GM18858 (cell line): ENCODE results near the gene ELK4.

Experiments
- ATAC-seq: cut with Tn5 transposase; IDR thresholded peaks from one replicate; pipeline ENCODE4 v1.9.1; 2021; ENCODE audit not compliant: unreplicated experiment

The ELK4 gene

DNA sequence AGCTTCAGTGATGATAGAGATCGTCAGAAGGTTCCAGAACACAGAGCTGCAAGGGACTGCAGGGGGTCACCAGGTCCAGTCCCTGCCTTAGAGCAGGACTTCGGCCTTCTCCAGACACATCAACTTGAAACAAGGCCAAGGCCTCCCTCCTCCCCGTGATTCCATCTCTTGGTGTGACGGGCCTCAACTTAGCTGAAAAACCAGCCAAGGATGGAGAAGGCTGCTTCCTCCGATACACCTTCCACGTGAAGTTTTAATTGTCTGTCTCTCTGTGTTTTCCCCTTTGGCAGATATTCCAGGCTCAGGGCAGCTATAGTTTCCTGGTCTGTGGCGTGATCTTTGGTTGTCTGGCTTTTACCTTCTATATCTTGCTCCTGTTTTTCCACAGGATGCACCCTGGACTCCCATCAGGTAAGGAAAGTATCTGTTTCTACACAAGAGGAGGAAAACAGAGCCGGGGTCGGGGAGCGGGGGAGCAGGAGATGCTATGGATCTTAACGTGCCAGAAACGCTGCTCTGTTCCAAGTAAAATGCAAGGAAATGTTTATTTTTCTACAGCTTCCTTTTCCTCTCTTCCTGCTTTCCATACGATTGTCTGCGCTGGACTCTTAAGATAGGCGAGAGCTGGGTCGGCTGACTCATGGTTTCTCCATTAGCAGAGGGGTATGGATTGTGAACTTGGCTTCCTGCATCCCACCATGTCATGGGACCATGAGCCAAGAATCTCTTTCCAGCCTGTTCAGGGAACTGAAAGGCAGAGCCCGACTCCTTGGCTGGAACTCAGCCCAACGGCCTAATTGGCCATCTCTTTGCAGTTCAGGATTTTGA is 32.8 kb downstream of the ELK4 start:
- no peak for ATAC-seq

GRCh38 chr1:205597691-205598314 is 34.0 kb downstream of the ELK4 start:
- no peak for ATAC-seq

DNA sequence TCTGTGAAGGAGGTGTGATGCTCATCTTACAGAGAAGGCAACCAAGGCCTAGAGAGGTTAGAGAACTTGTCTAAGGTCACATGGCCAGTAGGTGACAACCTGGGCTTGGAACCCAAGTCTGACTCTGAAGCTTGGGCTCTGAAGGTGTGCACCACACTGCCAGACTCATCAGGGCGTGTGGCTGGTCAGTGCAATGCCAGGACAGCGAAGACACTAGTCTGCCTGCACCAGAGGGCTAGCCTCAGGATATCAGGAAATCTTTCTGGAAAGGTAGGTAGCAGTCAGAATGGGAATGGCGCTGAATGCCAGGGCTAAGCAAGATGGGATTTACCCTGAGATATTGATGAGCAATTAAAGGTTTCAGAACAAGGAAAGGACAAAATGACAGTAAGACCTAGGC is 34.9 kb downstream of the ELK4 start:
- no peak for ATAC-seq

DNA sequence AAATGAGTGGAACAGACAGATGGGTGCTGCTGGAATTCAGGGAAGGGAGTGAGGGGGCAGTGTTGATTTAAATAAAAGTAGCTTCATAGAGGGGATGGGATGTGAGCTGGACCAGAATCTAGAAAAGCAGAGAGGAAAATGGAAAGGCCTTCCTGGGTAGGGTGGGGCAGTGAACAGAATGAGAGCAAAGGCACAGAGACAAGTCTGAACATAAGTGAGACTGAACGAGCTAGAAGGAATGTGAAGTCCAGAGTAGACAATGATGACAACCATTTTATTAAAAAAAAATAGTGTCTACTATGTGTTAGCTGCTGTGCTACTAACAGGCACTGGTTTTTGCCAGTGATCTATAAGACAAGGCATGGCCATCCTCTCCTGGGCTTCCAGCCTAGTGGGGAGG is 36.0 kb downstream of the ELK4 start:
- ATAC-seq = no peak

GRCh38 chr1:205595435-205595834 is 36.4 kb downstream of the ELK4 start:
- ATAC-seq = no peak

- ATAC-seq = no peak
Observed at GRCh38 chr1:205594846-205595245, 37.0 kb downstream of the ELK4 start.

GRCh38 chr1:205593967-205594366 is 37.8 kb downstream of the ELK4 start:
- no peak for ATAC-seq

DNA sequence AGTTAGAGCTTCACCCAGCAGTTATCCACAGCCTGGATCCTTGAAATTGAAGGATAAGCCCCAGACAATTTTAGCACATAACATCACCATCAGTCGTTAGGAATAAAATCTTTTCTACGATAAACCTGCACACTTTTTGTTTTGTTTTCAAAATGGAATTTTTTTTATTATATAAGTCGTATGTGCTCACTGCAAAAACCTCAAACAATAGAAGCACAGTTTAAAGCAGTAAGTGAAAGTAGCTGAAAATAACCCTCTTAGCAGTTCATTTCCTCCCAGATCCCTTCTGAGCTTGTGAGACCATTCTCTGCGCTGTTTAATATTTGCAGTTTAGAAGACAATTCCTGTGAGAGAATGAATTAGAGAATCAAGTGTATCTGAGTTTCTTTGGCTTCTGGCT is 38.3 kb downstream of the ELK4 start:
- ATAC-seq = no peak

GRCh38 chr1:205592443-205593003 is 39.3 kb downstream of the ELK4 start:
- no peak for ATAC-seq

DNA sequence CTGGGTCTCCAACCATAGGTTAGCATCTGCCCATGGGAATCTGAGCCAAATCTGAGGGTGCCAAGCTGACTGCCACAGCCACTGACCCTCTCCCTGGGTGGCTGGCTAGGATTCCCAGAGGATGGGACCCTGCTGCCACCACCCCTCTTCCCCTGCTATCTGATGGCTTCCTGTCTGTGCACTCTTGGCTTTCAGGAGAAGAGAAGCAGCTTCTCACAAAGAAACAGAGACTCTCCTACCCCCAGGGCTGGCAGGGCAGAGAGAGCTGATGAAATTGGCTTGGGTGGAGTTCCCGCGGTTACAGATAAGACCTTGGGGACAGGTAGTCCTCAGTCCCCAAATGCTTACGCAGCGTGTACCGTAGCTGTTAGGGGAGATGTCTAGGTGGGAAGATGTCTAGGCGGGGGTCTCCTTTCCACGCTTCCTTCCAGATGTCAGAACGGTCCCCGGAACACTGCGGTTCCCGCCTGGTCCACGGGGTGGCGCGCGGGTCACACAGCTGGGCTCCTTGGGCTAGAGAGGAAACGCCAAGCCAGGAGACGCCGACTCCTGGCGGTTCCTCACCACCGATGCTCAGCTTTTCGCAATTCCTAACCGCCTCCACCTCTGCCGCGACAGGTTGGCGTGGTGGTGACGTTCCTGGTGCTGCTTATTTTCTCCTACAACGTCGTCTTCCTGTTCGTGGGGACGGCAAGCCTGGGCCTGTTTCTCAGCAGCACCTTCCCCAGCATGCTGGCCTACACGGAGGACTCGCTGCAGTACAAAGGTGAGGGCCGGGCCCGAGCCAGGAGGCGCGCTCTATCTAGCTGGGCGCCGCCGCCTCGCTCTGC is 40.1 kb downstream of the ELK4 start:
- peak; percentile 42 for ATAC-seq

- ATAC-seq = no peak
Observed at GRCh38 chr1:205590777-205591513, 40.9 kb downstream of the ELK4 start.

DNA sequence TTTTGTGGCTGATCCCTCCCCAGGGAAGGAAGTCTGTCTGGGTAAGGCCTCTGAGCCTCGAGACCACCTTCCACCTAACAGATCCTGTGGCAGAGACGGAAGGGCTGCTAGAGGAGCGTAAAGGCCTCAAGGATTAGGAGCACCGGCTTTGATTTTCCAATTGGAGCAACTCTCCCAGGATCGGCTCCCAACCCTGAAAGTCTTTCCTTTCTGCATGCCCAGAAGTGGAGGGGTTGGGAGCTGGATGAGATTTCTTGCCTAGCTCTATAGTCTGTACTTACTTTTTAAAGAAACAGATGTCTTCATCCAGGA is 41.4 kb downstream of the ELK4 start:
- ATAC-seq = no peak

- no peak for ATAC-seq
Observed at GRCh38 chr1:205589618-205590456, 42.0 kb downstream of the ELK4 start.

- ATAC-seq = no peak
Observed at GRCh38 chr1:205589046-205589445, 42.8 kb downstream of the ELK4 start.

DNA sequence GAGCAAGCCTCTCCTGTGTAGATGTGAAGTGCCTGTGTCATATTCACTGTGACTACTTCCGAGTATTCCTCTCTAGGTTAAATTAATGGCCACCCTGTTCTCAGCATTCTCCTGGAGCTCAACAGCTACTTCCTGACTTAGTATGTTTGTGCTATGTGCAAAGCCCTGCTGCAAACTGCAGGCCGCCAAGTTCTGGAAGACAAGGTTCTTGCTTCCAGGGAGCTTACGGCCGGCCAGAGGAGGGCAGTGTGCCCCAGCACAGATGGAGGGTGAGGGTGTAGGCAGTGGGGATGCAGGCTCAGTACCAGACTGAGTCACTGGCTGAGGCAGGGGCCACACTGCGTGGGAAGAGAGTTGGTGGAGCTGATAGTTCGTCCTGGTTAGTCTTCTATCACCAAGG is 43.2 kb downstream of the ELK4 start:
- ATAC-seq = no peak

- ATAC-seq = no peak
Observed at GRCh38 chr1:205587581-205587980, 44.2 kb downstream of the ELK4 start.

- ATAC-seq = no peak
Observed at GRCh38 chr1:205585835-205586785, 45.7 kb downstream of the ELK4 start.

GRCh38 chr1:205585169-205585834 is 46.5 kb downstream of the ELK4 start:
- no peak for ATAC-seq
